Tongue (tissue), 1 donor: ENCODE measurements around the gene GSTT2B. TPM values are rescaled to one million over a fixed set of nuclear protein-coding genes. Genes with fewer than 3 reads are reported as not detected.

ENCODE experiments used
- total RNA-seq: library from RNA; depleted of rRNA; stranded (reverse); fragments of >200 nt; gene quantifications from one replicate; pipeline ENCODE4 v1.2.3, GENCODE V29; 2014

The GSTT2B gene
- total RNA-seq, 1 donor from 2014 or later = 5.8 TPM

Other genes with a start within 250 kb of the GSTT2B start
- 4.6 TPM for gene ZNF70, start 210.1 kb downstream of the GSTT2B start, total RNA-seq
- 1.7 TPM for gene VPREB3, start 206.8 kb downstream of the GSTT2B start, total RNA-seq
- gene C22orf15, start 198.2 kb downstream of the GSTT2B start, total RNA-seq = not detected
- gene CHCHD10, start 193.2 kb downstream of the GSTT2B start, total RNA-seq = 6.4 TPM
- 10.8 TPM for gene MMP11, start 188.3 kb downstream of the GSTT2B start, total RNA-seq
- gene SMARCB1, start 174.2 kb downstream of the GSTT2B start, total RNA-seq = 22.1 TPM
- gene DERL3, start 122.2 kb downstream of the GSTT2B start, total RNA-seq = 0.10 TPM
- 8.2 TPM for gene SLC2A11, start 103.3 kb downstream of the GSTT2B start, total RNA-seq
- gene MIF, start 66.8 kb downstream of the GSTT2B start, total RNA-seq = 74.0 TPM
- not detected for gene DDTL, start 5.7 kb upstream of the GSTT2B start, total RNA-seq
- gene DDT, start 13.2 kb upstream of the GSTT2B start, total RNA-seq = 72.2 TPM
- not detected for gene GSTT2, start 18.9 kb upstream of the GSTT2B start, total RNA-seq
- not detected for gene GSTT4, start 44.3 kb upstream of the GSTT2B start, total RNA-seq
- gene CABIN1, start 50.1 kb upstream of the GSTT2B start, total RNA-seq = 42.3 TPM
- gene SUSD2, start 220.3 kb upstream of the GSTT2B start, total RNA-seq = 0.82 TPM